ENCODE data around the gene KCNT1.

KCNT1 gene

DNA sequence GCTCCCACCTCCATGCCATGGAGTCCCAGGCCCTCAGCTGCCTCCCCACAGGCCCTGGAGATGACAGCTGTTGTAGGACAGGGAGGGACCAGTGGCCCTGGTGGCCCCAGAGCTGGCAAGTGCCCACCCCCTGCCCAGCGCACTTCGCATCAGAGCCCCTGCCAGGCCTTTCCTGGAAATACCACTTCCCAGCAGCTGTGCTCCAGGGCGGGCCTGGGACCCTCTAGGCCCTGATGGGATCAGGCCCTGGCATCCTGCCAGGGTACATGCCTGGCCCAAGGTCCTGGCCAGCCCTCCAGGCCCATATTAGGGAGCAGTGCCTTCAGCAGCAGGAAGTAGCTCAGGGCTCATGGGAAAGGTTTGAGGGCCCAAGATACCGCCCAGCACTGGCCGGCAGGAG lies 2.5 kb downstream of the KCNT1 start:
- TF ChIP-seq, protein P1, sequence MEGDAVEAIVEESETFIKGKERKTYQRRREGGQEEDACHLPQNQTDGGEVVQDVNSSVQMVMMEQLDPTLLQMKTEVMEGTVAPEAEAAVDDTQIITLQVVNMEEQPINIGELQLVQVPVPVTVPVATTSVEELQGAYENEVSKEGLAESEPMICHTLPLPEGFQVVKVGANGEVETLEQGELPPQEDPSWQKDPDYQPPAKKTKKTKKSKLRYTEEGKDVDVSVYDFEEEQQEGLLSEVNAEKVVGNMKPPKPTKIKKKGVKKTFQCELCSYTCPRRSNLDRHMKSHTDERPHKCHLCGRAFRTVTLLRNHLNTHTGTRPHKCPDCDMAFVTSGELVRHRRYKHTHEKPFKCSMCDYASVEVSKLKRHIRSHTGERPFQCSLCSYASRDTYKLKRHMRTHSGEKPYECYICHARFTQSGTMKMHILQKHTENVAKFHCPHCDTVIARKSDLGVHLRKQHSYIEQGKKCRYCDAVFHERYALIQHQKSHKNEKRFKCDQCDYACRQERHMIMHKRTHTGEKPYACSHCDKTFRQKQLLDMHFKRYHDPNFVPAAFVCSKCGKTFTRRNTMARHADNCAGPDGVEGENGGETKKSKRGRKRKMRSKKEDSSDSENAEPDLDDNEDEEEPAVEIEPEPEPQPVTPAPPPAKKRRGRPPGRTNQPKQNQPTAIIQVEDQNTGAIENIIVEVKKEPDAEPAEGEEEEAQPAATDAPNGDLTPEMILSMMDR (IDR thresholded peaks at IDR 0.05): no peak

DNA sequence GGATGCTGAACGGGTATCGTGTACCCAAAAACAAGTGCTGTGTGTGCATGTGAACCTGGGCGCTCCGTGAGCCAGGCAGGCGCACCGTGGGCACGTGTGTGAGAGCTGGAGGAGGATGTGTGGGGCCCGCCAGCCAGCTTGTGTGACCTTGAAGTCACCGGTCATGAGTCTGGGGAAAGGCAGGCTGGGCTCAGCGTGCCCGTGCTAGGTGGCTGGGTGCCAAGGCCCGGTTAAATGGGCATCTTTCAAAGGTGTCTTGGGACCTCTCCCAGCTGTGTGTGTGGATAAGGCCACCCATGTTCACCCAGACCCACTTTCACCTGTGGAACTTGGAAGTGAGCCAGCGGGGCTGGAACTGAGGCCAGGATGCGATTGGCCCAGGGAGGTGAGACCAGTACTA lies 3.4 kb downstream of the KCNT1 start:
- TF ChIP-seq, protein P1 (IDR thresholded peaks at IDR 0.05): no peak

DNA sequence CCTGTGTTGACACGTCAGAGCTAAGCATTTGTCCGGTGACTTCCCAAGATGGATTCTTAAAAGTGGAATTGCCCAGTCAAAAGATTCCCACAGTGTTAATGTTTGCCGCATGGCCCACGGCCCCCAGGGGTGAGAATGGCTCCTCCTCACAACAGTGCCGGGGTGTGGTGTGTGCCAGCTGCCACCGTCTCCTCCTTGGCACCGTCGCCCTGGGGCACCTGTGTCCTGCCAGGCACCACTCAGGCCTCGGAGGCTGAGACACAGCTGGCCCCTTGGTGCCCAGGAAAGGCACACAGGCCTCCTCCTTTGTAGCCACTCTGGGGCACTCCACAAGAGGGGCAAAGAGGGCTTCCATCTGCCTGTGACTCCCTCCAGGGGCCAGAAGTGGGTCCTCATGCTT lies 4.3 kb downstream of the KCNT1 start:
- TF ChIP-seq, protein P1 (IDR thresholded peaks at IDR 0.05): no peak

DNA sequence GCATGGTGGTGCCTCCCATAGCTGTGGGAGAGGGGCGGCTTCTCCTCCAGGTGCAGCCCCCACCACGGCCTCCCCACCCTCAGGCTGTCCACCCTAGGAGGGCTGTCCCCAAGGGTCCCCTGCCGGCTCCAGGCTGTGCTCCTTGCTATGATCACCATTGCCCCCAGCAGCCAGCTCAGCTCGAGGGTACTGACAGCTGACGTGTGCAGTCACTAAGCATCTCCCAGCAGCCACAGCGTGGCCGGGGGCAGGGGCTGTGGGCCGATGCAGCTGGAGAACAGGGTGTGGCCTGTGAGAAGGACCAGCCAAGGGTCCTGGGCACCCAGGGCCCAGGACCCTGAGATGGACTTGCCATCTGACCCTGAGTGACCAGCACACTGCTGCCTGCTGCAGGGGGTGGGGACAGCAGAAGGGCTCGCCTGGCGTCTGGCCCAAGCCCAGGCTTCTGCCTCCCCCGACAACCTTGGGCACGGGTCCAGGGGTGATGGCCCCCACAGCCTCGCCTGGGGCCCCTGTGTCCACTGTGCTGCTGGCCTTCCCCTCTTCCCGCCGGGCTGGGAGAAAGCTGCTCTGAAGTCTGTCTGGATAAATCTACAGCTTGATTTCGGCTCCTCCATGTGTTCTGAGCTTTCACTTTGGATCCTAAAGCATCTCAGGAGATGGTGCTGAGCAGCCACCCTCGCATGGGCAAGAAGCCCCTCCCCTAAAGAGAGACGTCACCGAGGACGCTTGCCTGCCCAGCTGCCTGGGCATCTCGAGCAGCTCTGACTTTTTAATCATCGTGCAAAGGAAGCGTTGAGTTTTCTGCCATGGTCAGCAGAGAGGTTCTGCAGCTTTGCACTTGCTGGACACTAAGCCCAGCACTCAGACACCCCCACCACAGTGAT lies 5.5 kb downstream of the KCNT1 start:
- TF ChIP-seq, protein P1 (IDR thresholded peaks at IDR 0.05): no peak

DNA sequence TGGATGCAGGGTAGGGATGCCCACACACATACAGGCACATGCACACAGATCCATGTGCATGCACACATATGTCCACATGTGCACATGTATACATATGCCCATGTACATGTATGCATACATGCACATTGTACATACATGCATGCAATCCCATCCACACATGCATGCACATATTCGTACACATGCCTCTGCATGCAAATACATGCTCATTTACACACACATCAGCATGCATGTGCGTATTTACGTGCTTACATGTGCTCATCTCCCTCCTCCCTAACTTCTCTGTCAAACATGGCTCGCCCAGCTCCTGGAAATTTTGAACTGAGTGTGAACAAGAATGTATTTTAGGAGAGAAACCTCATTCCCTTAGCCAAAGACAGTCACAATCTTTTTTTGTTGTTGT lies 6.2 kb downstream of the KCNT1 start:
- TF ChIP-seq, protein P1 (IDR thresholded peaks at IDR 0.05): no peak

DNA sequence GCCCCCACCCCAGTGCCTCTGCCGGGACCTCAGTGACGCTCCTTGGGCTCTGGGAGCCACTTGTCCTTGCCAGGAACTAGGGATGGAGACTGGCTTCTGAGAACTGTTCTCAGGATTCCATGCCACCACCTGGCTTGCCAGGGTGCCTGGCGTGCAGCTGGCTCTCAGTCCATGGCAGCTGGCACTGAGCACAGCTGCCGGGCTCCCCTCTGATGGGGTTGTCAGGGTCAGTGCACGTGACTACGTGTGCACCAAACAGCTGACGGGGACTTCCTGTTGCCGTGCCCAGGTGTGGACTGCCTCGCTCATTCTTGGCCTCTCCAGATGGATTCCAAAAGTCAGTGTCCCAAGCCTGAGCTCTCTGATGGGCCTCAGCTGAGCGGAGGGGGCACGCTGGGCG lies 9.4 kb downstream of the KCNT1 start:
- TF ChIP-seq, protein P1 (IDR thresholded peaks at IDR 0.05): no peak

DNA sequence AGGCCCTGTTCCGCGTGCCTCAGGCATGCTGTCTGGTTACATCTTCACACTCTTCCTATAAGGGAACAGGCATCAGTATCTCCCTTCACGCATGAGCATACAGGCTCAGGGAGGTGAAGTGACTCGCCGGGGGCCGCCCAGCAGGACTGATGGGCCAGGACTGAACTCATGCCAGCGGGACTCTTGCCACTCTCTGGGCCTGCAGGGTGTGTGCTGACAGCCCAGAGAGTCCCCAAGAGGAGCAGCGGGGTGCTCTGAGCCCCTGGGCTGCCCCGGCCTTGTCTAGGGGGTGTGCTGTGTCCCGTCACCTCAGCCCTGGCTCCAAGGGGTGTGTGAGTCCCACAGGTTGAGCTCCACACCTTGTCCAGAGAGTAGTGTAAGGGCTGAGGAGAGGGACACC lies 9.9 kb downstream of the KCNT1 start:
- TF ChIP-seq, protein P1 (IDR thresholded peaks at IDR 0.05): no peak
